ENCODE data around the gene PLEKHO2. TPM values are rescaled to one million over a fixed set of nuclear protein-coding genes. Genes with fewer than 3 reads are reported as not detected.

Gene PLEKHO2
- total and polyA plus RNA-seq, 7 donors: 1.9 to 6.7 (median 5.2) TPM

GRCh38 chr15:64800476-64800875, 41.2 kb upstream of the PLEKHO2 start:
- H3K27me3 ChIP-seq (ENCODE audit: insufficient read depth in 3 of 3, low read length in 2 of 3): no peaks in the 10 kb centered on the region
- H3K27ac ChIP-seq: no peak overlapping the region
- intact Hi-C loops (cut with DNase I): no loop called here
- no peaks in the 10 kb centered on the region for H3K36me3 ChIP-seq (ENCODE audit: insufficient read depth in 1 of 2, low read depth in 1 of 2)
- DNase-seq (no peak), ATAC-seq (no peak)
- H3K4me1 ChIP-seq: no peaks in the 10 kb centered on the region
- no peak overlapping the region for H3K4me3 ChIP-seq
- WGBS, 3 donors: 90 to 94% (median 91%) methylated on average over 2 of the region's 2 CpGs
- TF ChIP-seq CTCF (IDR thresholded peaks at IDR 0.05): no peak
- no peaks in the 10 kb centered on the region for H3K9me3 ChIP-seq

GRCh38 chr15:64803526-64803925, 38.2 kb upstream of the PLEKHO2 start:
- 93 to 99% (median 96%) methylated on average over 1 of the region's 1 CpG for WGBS, 3 donors
- Histone ChIP-seq H3K27ac (no peak overlapping the region), H3K27me3 (ENCODE audit: insufficient read depth in 3 of 3, low read length in 2 of 3) (no peaks in the 10 kb centered on the region), H3K4me3 (no peak overlapping the region), H3K4me1 (no peaks in the 10 kb centered on the region), H3K9me3 (no peaks in the 10 kb centered on the region), H3K36me3 (ENCODE audit: insufficient read depth in 1 of 2, low read depth in 1 of 2) (no peaks in the 10 kb centered on the region)
- ATAC-seq (no peak), DNase-seq (no peak)
- intact Hi-C loops (cut with DNase I): no loop called here
- no peak for TF ChIP-seq CTCF (IDR thresholded peaks at IDR 0.05)

GRCh38 chr15:64804619-64805018, 37.1 kb upstream of the PLEKHO2 start:
- ATAC-seq: no peak

GRCh38 chr15:64806509-64806908, 35.2 kb upstream of the PLEKHO2 start:
- H3K27ac ChIP-seq: no peak overlapping the region
- no peak for DNase-seq
- no peak overlapping the region for H3K4me3 ChIP-seq
- 75 to 79% (median 77%) methylated on average over 6 of the region's 6 CpGs for WGBS, 3 donors
- no peak for ATAC-seq
- intact Hi-C loops (cut with DNase I): loop anchor here (5.0 kb wide), 2 partner anchors 119 to 124 kb away; no protein-coding TSS in a partner anchor
- H3K4me1 ChIP-seq: no peaks in the 10 kb centered on the region
- no peaks in the 10 kb centered on the region for H3K9me3 ChIP-seq
- H3K27me3 ChIP-seq (ENCODE audit: insufficient read depth in 3 of 3, low read length in 2 of 3): no peaks in the 10 kb centered on the region
- H3K36me3 ChIP-seq (ENCODE audit: insufficient read depth in 1 of 2, low read depth in 1 of 2): no peaks in the 10 kb centered on the region
- no peak for TF ChIP-seq CTCF (IDR thresholded peaks at IDR 0.05)

More at GRCh38 chr15:64804619-64805018, 37.1 kb upstream of the PLEKHO2 start:
- Histone ChIP-seq H3K4me1 (no peaks in the 10 kb centered on the region), H3K4me3 (no peak overlapping the region), H3K27me3 (ENCODE audit: insufficient read depth in 3 of 3, low read length in 2 of 3) (no peaks in the 10 kb centered on the region), H3K27ac (no peak overlapping the region), H3K36me3 (ENCODE audit: insufficient read depth in 1 of 2, low read depth in 1 of 2) (no peaks in the 10 kb centered on the region), H3K9me3 (no peaks in the 10 kb centered on the region)
- no peak for DNase-seq
- WGBS, 3 donors: 31 to 63% (median 43%) methylated on average over 2 of the region's 2 CpGs
- no peak for TF ChIP-seq CTCF (IDR thresholded peaks at IDR 0.05)
- intact Hi-C loops (cut with DNase I): loop anchor here (5.0 kb wide), 2 partner anchors 117 to 122 kb away; no protein-coding TSS in a partner anchor
